Uterus (tissue), 4 donors: ENCODE results near the gene LCTL. TPM values are rescaled to one million over a fixed set of nuclear protein-coding genes. Genes with fewer than 3 reads are reported as not detected.
"Not testable (repeated sequence)": the region's sequence is repeated elsewhere in the genome, so short reads cannot be mapped to it uniquely, and the experiment has no call there.

Experiments
- DNase-seq, 2 donors: peaks; one replicate each; pipeline ENCODE4 v3.0.0-alpha.2; 2019 to 2020
- H3K27ac ChIP-seq, 2 donors: fragments of 200-600 bp; sonication (generic); 1 replicate in 1 of 2; 2 replicates in 1 of 2; pipeline ENCODE4 v1.5.1; 2016 to 2018
- H3K27me3 ChIP-seq, 2 donors: fragments of 200-600 bp; sonication (generic); one replicate each; pipeline ENCODE4 v1.5.1; 2018 to 2019; ENCODE audit warnings: control low read depth in 1 of 2
- H3K36me3 ChIP-seq, 2 donors: fragments of 200-600 bp; sonication (generic); one replicate each; pipeline ENCODE4 v1.5.1; 2019; ENCODE audit warnings: control low read depth in 1 of 2
- H3K4me1 ChIP-seq, 2 donors: fragments of 200-600 bp; sonication (generic); one replicate each; pipeline ENCODE4 v1.5.1; 2018 to 2019; ENCODE audit warnings: control low read depth in 1 of 2
- H3K4me3 ChIP-seq, 2 donors: fragments of 200-600 bp; sonication (generic); 1 replicate in 1 of 2; 2 replicates in 1 of 2; pipeline ENCODE4 v1.5.1; 2018 to 2019; ENCODE audit warnings: mild to moderate bottlenecking in 1 of 2
- H3K9me3 ChIP-seq, 2 donors: fragments of 200-600 bp; sonication (generic); one replicate each; pipeline ENCODE4 v1.5.1; 2019; ENCODE audit warnings: control low read depth in 1 of 2
- POLR2A ChIP-seq, 2 donors: fragments of 450-650 bp; IDR thresholded peaks; one replicate each; pipeline ENCODE4 v1.6.1; 2016; ENCODE audit warnings: antibody characterized with exemption in 2 of 2, mild to moderate bottlenecking in 1 of 2, moderate library complexity in 1 of 2
- intact Hi-C: fragments of 100-400 bp; cut with DNase I; formaldehyde crosslinking; loops from one replicate; pipeline ENCODE4 v1.15.1; 2023; ENCODE audit warnings: low total_unique reads
- small RNA-seq: library from RNA; depleted of rRNA; stranded (forward); fragments of <200 nt; gene quantifications from one replicate; pipeline ENCODE3, GENCODE V24; 2016
- total RNA-seq, 4 donors: library from RNA; depleted of rRNA in 3 of 4; stranded (reverse); fragments of >200 nt in 3 of 4; gene quantifications; one replicate each; pipeline versions ENCODE4 v1.1.0 to v1.2.4, GENCODE V29; 2014 to 2023
- TF ChIP-seq, protein P1 (sequence below), 4 experiments: fragments of 200-600 bp in 2 of 4; fragments of 450-650 bp in 2 of 4; sonication (generic) in 2 of 4; IDR thresholded peaks; one replicate each; pipeline ENCODE4 v1.5.1; 2016 to 2019; ENCODE audit warnings: antibody characterized with exemption in 4 of 4, mild to moderate bottlenecking in 2 of 4, moderate library complexity in 1 of 4
- donor health status: DM: yes; HTN: yes; CAD: no.

The LCTL gene
- total RNA-seq, 4 donors from 2014 or later, result not detected

DNA sequence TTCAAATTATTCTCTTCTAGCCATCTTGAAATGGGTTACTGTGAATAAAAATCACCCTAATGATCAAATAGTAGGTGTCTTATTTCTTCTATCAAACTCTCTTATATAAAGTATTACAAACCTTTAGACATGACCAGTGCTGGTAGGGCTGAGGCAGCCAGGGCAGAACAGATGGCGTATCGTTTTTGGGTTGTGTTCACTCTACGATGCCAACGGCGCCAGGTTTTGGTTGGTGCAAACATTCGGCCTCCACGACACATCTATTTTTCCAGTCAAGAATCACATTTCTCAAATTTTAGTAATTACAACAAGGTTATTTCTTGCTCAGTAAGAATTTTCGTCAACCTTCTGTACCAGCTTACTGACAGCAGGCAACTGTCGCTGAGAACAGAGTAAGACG is 63.3 kb downstream of the LCTL start:
- no peak overlapping the region for H3K4me3 ChIP-seq
- TF ChIP-seq, protein P1, sequence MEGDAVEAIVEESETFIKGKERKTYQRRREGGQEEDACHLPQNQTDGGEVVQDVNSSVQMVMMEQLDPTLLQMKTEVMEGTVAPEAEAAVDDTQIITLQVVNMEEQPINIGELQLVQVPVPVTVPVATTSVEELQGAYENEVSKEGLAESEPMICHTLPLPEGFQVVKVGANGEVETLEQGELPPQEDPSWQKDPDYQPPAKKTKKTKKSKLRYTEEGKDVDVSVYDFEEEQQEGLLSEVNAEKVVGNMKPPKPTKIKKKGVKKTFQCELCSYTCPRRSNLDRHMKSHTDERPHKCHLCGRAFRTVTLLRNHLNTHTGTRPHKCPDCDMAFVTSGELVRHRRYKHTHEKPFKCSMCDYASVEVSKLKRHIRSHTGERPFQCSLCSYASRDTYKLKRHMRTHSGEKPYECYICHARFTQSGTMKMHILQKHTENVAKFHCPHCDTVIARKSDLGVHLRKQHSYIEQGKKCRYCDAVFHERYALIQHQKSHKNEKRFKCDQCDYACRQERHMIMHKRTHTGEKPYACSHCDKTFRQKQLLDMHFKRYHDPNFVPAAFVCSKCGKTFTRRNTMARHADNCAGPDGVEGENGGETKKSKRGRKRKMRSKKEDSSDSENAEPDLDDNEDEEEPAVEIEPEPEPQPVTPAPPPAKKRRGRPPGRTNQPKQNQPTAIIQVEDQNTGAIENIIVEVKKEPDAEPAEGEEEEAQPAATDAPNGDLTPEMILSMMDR (IDR thresholded peaks at IDR 0.05), result no peak
- TF ChIP-seq POLR2A (IDR thresholded peaks at IDR 0.05), result no peak
- intact Hi-C loops, result no loop called here
- no peaks in the 10 kb centered on the region for H3K9me3 ChIP-seq
- DNase-seq, result no peak
- peaks cover 4 to 7% of the 10 kb centered on the region in 2 donors for H3K4me1 ChIP-seq
- no peaks in the 10 kb centered on the region for H3K36me3 ChIP-seq
- H3K27ac ChIP-seq, result no peak overlapping the region
- H3K27me3 ChIP-seq, result no peaks in the 10 kb centered on the region

DNA sequence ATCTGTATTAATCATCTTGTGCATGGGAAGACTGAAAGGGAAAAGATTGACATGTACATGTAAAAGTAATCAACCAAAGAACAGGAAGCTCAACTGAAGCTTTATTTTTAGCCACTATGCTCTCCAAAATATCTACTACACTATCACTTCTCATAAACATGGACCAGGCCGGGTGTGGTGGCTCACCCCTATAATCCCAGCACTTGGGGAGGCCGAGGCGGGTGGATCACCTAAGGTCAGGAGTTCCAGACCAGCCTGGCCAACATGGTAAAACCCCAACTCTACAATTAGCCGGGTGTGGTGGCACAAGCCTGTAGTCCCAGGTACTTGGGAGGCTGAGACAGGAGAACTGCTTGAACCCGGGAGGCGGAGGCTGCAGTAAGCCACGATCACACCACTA is 65.5 kb downstream of the LCTL start:
- intact Hi-C loops, H3K9me3 ChIP-seq, H3K36me3 ChIP-seq, DNase-seq, H3K27me3 ChIP-seq, H3K4me3 ChIP-seq, H3K27ac ChIP-seq: not testable (repeated sequence)
- peaks cover 4 to 12% of the 10 kb centered on the region in 2 donors for H3K4me1 ChIP-seq

DNA sequence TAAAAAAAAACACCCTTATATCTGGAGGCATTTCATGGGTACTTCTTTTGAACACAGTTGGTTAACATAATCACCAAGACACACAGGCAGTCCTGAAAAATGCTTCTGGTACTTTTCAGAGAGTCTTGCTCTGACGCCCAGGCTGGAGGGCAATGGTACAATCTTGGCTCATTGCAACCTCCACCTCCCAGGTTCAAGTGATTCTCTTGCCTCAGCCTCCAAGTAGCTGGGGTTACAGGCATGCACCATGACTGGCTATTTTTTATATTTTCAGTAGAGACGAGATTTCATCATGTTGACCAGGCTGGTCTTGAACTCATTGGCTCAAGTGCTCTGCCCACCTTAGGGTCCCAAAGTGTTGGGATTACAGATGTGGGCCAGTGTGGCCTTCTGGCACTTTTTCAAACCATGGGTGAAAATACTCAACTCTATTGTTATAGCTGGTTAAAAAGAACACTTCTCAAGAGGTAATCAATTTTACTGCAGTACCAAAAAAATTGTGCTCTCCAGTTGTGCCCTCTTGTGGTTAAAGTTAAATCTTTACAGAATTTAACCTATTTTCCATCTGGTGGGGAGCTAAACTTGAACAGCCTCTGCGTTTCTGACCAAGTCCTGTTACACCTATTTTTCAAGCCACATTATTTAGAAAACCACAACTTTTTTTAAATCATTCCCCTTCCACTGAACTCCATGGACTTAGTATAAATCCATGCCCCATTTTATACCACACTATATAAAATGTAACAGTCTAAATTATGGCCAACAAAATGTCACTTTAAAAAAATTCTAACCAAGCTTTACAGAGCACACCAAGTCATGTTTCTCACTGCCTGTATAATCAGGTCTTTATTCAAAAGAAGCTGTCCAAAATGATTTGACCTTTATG is 67.1 kb downstream of the LCTL start:
- peaks cover 4 to 12% of the 10 kb centered on the region in 2 donors for H3K4me1 ChIP-seq
- no peaks in the 10 kb centered on the region for H3K9me3 ChIP-seq
- H3K4me3 ChIP-seq, result no peak overlapping the region
- H3K27ac ChIP-seq, result no peak overlapping the region
- no peak for DNase-seq
- intact Hi-C loops, result loop anchor here (5.0 kb wide), 1 partner anchor 111 kb away; the partner anchor contains the start of gene MAP2K1
- H3K27me3 ChIP-seq, result no peaks in the 10 kb centered on the region
- H3K36me3 ChIP-seq, result no peaks in the 10 kb centered on the region
- TF ChIP-seq, protein P1 (IDR thresholded peaks at IDR 0.05), result peak in 1 of 4 experiments; percentile 17
- TF ChIP-seq POLR2A (IDR thresholded peaks at IDR 0.05), result no peak

Small RNA genes within 50 kb of the gene (small RNA-seq; reads per million reads assigned to genes)
- gene RF01159, result not detected
- gene SNORD16, result not detected
- gene SNORD18A, result not detected
- gene SNORD18B, result not detected
- gene SNORD18C, result not detected

Other genes with a start within 250 kb of the LCTL start
- 10 to 100 TPM in 2 of 4 donors, 1 to 10 TPM in 1, under 1 TPM in 1; 0.77 to 15.0 (median 8.7) TPM for gene TIPIN, start 209.3 kb downstream of the LCTL start, total RNA-seq
- 10 to 100 TPM; 13.2 to 46.4 (median 33.5) TPM for gene MAP2K1, start 179.1 kb downstream of the LCTL start, total RNA-seq
- gene SNAPC5, start 68.2 kb downstream of the LCTL start, total RNA-seq, result 10 to 100 TPM; 17.1 to 45.6 (median 24.6) TPM
- gene RPL4, start 61.1 kb downstream of the LCTL start, total RNA-seq, result 1,000 to 10,000 TPM; 2,301 to 6,298 (median 4,986) TPM
- 10 to 100 TPM in 1 of 4 donors, 1 to 10 TPM in 3; 2.4 to 26.1 (median 7.0) TPM for gene ZWILCH, start 60.7 kb downstream of the LCTL start, total RNA-seq
- 10 to 100 TPM in 3 of 4 donors, 1 to 10 TPM in 1; 9.4 to 30.1 (median 19.1) TPM for gene SMAD6, start 136.2 kb upstream of the LCTL start, total RNA-seq